ENCODE data around the gene ATP7A. TPM values are rescaled to one million over a fixed set of nuclear protein-coding genes. Genes with fewer than 3 reads are reported as not detected.

Gene ATP7A
- total and polyA plus RNA-seq, 2 donors (not counting 3 experiments of a cell fraction or from before 2014, with no cell fraction given) = 3.1 to 8.8 TPM

- no TSS peak for BruUV-seq (replicated peaks)
- Histone ChIP-seq H3K4me3 (replicated peaks in 1 of 3; ENCODE audit: insufficient read depth in 1 of 3, low read depth in 1 of 3, low read length in 3 of 3) (no peak overlapping the region), H3K9me3 (replicated peaks; ENCODE audit: control insufficient read depth, insufficient read depth, low read length) (no peaks in the 10 kb centered on the region), H3K9ac (replicated peaks; ENCODE audit: extremely low read depth, insufficient read depth, low read length) (no peak overlapping the region), H3K36me3 (ENCODE audit: control insufficient read depth in 2 of 2, extremely low read depth in 1 of 2, insufficient read depth in 2 of 2, low read length in 2 of 2) (no peaks in the 10 kb centered on the region), H2AFZ (ENCODE audit: low read depth, low read length) (no peak overlapping the region), H3K27me3 (ENCODE audit: control insufficient read depth in 2 of 2, insufficient read depth in 2 of 2, low read length in 2 of 2) (no peaks in the 10 kb centered on the region), H3K27ac (ENCODE audit: insufficient read depth, low read depth, low read length) (no peak overlapping the region), H3K4me2 (ENCODE audit: insufficient read depth, low read length) (no peak overlapping the region), H3K9me1 (replicated peaks; ENCODE audit: control insufficient read depth, extremely low read depth, insufficient read depth, low read length) (no peaks in the 10 kb centered on the region), H3K79me2 (ENCODE audit: control insufficient read depth, insufficient read depth, low read length) (no peaks in the 10 kb centered on the region), H3K4me1 (ENCODE audit: control insufficient read depth, extremely low read depth, insufficient read depth, low read length) (peaks cover 5% of the 10 kb centered on the region), H4K20me1 (replicated peaks; ENCODE audit: control insufficient read depth, extremely low read depth, insufficient read depth, low read length) (no peaks in the 10 kb centered on the region)
- ChIA-PET POLR2A (no interaction called here), CTCF (interaction anchor here (0.6 to 1.3 kb wide), 2 partner anchors 9 kb away, joined by 3 to 6 read pairs; no protein-coding TSS in a partner anchor)
- dilution Hi-C loops (cut with MboI; ENCODE audit: extremely low pct_ligation_motif_present, low sequenced_read_pairs) = no loop called here
- DNase-seq (ENCODE audit: low read depth, low spot score) (peak; percentile 36), FAIRE-seq (no peak)
- no peak for TF ChIP-seq JUN (IDR thresholded peaks at IDR 0.05; ENCODE audit: borderline replicate concordance, insufficient read depth, insufficient read length, low read depth)
- no peak for TF ChIP-seq POLR2A (IDR thresholded peaks at IDR 0.05; ENCODE audit: low read depth, low read length)
- no peak for TF ChIP-seq FOS (IDR thresholded peaks at IDR 0.05; ENCODE audit: borderline replicate concordance, insufficient read depth, low read length)
- TF ChIP-seq POLR2AphosphoS5 (IDR thresholded peaks at IDR 0.05; ENCODE audit: insufficient read depth, low read depth, low read length) = no peak
- TF ChIP-seq GATA2 (IDR thresholded peaks at IDR 0.05; ENCODE audit: insufficient read depth, insufficient read length, low read depth, low read length) = no peak
- no peak for TF ChIP-seq MAX (IDR thresholded peaks at IDR 0.05; ENCODE audit: insufficient read depth, insufficient read length)
- no peak for TF ChIP-seq CTCF (IDR thresholded peaks at IDR 0.05; ENCODE audit: extremely low read depth in 1 of 2, insufficient read depth in 1 of 2, low read depth in 1 of 2, low read length in 2 of 2)
- no peak for TF ChIP-seq EZH2 (IDR thresholded peaks at IDR 0.05; ENCODE audit: borderline replicate concordance, low read depth, low read length, severe bottlenecking)
- no peak for TF ChIP-seq MYC (IDR thresholded peaks at IDR 0.05; ENCODE audit: low read depth, low read length)
- intact Hi-C loops (cut with micrococcal nuclease) = no loop called here
Measured at GRCh38 chrX:77953302-77953701, 42.8 kb downstream of the ATP7A start.
